Loucy (cell line): Measurements from ENCODE around the gene CTSL.

Experiments used
- H2AFZ ChIP-seq: fragments of 200-600 bp; sonication (generic); 2 replicates; pipeline ENCODE4 v1.6.0; 2016; ENCODE audit warnings: antibody characterized with exemption, mild to moderate bottlenecking, low read length, moderate library complexity
- H3F3A ChIP-seq: fragments of 200-600 bp; 2 replicates; pipeline ENCODE4 v1.6.0; 2016; ENCODE audit warnings: antibody characterized with exemption, low read depth, mild to moderate bottlenecking
- H3K27me3 ChIP-seq: fragments of 200-600 bp; sonication (generic); 2 replicates; pipeline ENCODE4 v1.6.1; 2014; ENCODE audit warnings: low read length, mild to moderate bottlenecking; ENCODE audit not compliant: insufficient read depth, poor library complexity, severe bottlenecking
- H3K36me3 ChIP-seq: fragments of 200-600 bp; sonication (generic); 2 replicates; pipeline ENCODE4 v1.6.1; 2016; ENCODE audit warnings: low read length; ENCODE audit not compliant: insufficient read depth
- H3K4me1 ChIP-seq: fragments of 200-600 bp; sonication (generic); 2 replicates; pipeline ENCODE4 v1.5.1; 2014; ENCODE audit warnings: low read length, mild to moderate bottlenecking; ENCODE audit not compliant: insufficient read depth, poor library complexity, severe bottlenecking
- H3K4me2 ChIP-seq: fragments of 200-600 bp; sonication (generic); 2 replicates; pipeline ENCODE4 v1.6.0; 2014; ENCODE audit warnings: antibody characterized with exemption, low read length, low read depth, mild to moderate bottlenecking; ENCODE audit not compliant: poor library complexity, severe bottlenecking
- H3K4me3 ChIP-seq: fragments of 200-600 bp; sonication (generic); 2 replicates; pipeline ENCODE4 v1.5.1; 2014; ENCODE audit warnings: low read length, mild to moderate bottlenecking, mixed read lengths; ENCODE audit not compliant: poor library complexity, severe bottlenecking
- H3K79me2 ChIP-seq: fragments of 200-600 bp; sonication (generic); 2 replicates; pipeline ENCODE4 v1.6.1; 2014; ENCODE audit warnings: low read length; ENCODE audit not compliant: insufficient read depth
- H3K9ac ChIP-seq: fragments of 200-600 bp; sonication (generic); 2 replicates; pipeline ENCODE4 v1.6.0; 2014; ENCODE audit warnings: mild to moderate bottlenecking, low read depth, low read length, moderate library complexity; ENCODE audit not compliant: poor library complexity, severe bottlenecking
- H3K9me2 ChIP-seq: fragments of 200-600 bp; sonication (generic); replicated peaks from 2 replicates; pipeline ENCODE4 v1.6.1; 2016; ENCODE audit warnings: low read depth, low read length, mixed read lengths
- H3K9me3 ChIP-seq: fragments of 200-600 bp; sonication (generic); 2 replicates; pipeline ENCODE4 v1.6.1; 2014; ENCODE audit warnings: mild to moderate bottlenecking, antibody characterized with exemption, low read length, low read depth; ENCODE audit not compliant: insufficient read depth
- H4K20me1 ChIP-seq: fragments of 200-600 bp; sonication (generic); 2 replicates; pipeline ENCODE4 v1.6.0; 2014; ENCODE audit warnings: antibody characterized with exemption, low read length, mild to moderate bottlenecking; ENCODE audit not compliant: insufficient read depth, poor library complexity, severe bottlenecking
- CTCF ChIP-seq: fragments of 200-600 bp; sonication (generic); conservative IDR thresholded peaks from 2 replicates; pipeline ENCODE4 v1.5.1; 2014; ENCODE audit warnings: mild to moderate bottlenecking, antibody characterized with exemption, low read length
- EZH2phosphoT487 ChIP-seq: fragments of 200-600 bp; IDR thresholded peaks from 2 replicates; pipeline ENCODE4 v1.6.1; 2018; ENCODE audit warnings: antibody characterized with exemption, mild to moderate bottlenecking, moderate library complexity, borderline replicate concordance

The CTSL gene

GRCh38 chr9:87703636-87704276 lies 22.2 kb upstream of the CTSL start:
- no peak overlapping the region for H3K4me2 ChIP-seq
- no peak overlapping the region for H2AFZ ChIP-seq
- H3K4me1 ChIP-seq = no peaks in the 10 kb centered on the region
- H3K36me3 ChIP-seq = peaks cover 7% of the 10 kb centered on the region; the same call in 1 of the 2 replicates
- no peaks in the 10 kb centered on the region for H3K9me3 ChIP-seq
- no peak overlapping the region for H3K9ac ChIP-seq
- H4K20me1 ChIP-seq = no peaks in the 10 kb centered on the region
- TF ChIP-seq EZH2phosphoT487 = no peak
- no peak for TF ChIP-seq CTCF
- no peaks in the 10 kb centered on the region for H3F3A ChIP-seq
- H3K4me3 ChIP-seq = no peak overlapping the region
- no peaks in the 10 kb centered on the region for H3K9me2 ChIP-seq
- no peaks in the 10 kb centered on the region for H3K27me3 ChIP-seq
- no peaks in the 10 kb centered on the region for H3K79me2 ChIP-seq

- Histone ChIP-seq H3F3A (no peaks in the 10 kb centered on the region), H3K4me1 (no peaks in the 10 kb centered on the region), H3K4me2 (no peak overlapping the region), H3K27me3 (no peaks in the 10 kb centered on the region), H2AFZ (no peak overlapping the region), H3K9ac (no peak overlapping the region), H3K9me2 (no peaks in the 10 kb centered on the region), H3K36me3 (peaks cover 5% of the 10 kb centered on the region; the same call in 1 of the 2 replicates), H3K4me3 (no peak overlapping the region), H4K20me1 (no peaks in the 10 kb centered on the region), H3K79me2 (no peaks in the 10 kb centered on the region), H3K9me3 (no peaks in the 10 kb centered on the region)
- no peak for TF ChIP-seq EZH2phosphoT487
- TF ChIP-seq CTCF = no peak
These were observed 21.6 kb upstream of the CTSL start for GRCh38 chr9:87704342-87704741.

GRCh38 chr9:87706066-87706739 lies 19.7 kb upstream of the CTSL start:
- Histone ChIP-seq H3K9me3 (no peaks in the 10 kb centered on the region), H3K27me3 (no peaks in the 10 kb centered on the region), H3K36me3 (no peaks in the 10 kb centered on the region; the same call in 1 of the 2 replicates), H3K9ac (no peak overlapping the region), H3F3A (no peaks in the 10 kb centered on the region), H4K20me1 (no peaks in the 10 kb centered on the region), H2AFZ (no peak overlapping the region), H3K79me2 (no peaks in the 10 kb centered on the region), H3K4me1 (no peaks in the 10 kb centered on the region), H3K4me3 (no peak overlapping the region), H3K4me2 (no peak overlapping the region), H3K9me2 (no peaks in the 10 kb centered on the region)
- TF ChIP-seq CTCF = no peak
- no peak for TF ChIP-seq EZH2phosphoT487
